Loucy (cell line): ENCODE results near the gene OVCH1.

Source experiments
- H2AFZ ChIP-seq: fragments of 200-600 bp; sonication (generic); 2 replicates; pipeline ENCODE4 v1.6.0; 2016; ENCODE audit warnings: antibody characterized with exemption, mild to moderate bottlenecking, low read length, moderate library complexity
- H3F3A ChIP-seq: fragments of 200-600 bp; 2 replicates; pipeline ENCODE4 v1.6.0; 2016; ENCODE audit warnings: antibody characterized with exemption, low read depth, mild to moderate bottlenecking
- H3K27me3 ChIP-seq: fragments of 200-600 bp; sonication (generic); 2 replicates; pipeline ENCODE4 v1.6.1; 2014; ENCODE audit warnings: low read length, mild to moderate bottlenecking; ENCODE audit not compliant: insufficient read depth, poor library complexity, severe bottlenecking
- H3K36me3 ChIP-seq: fragments of 200-600 bp; sonication (generic); 2 replicates; pipeline ENCODE4 v1.6.1; 2016; ENCODE audit warnings: low read length; ENCODE audit not compliant: insufficient read depth
- H3K4me1 ChIP-seq: fragments of 200-600 bp; sonication (generic); 2 replicates; pipeline ENCODE4 v1.5.1; 2014; ENCODE audit warnings: low read length, mild to moderate bottlenecking; ENCODE audit not compliant: insufficient read depth, poor library complexity, severe bottlenecking
- H3K4me2 ChIP-seq: fragments of 200-600 bp; sonication (generic); 2 replicates; pipeline ENCODE4 v1.6.0; 2014; ENCODE audit warnings: antibody characterized with exemption, low read length, low read depth, mild to moderate bottlenecking; ENCODE audit not compliant: poor library complexity, severe bottlenecking
- H3K4me3 ChIP-seq: fragments of 200-600 bp; sonication (generic); 2 replicates; pipeline ENCODE4 v1.5.1; 2014; ENCODE audit warnings: low read length, mild to moderate bottlenecking, mixed read lengths; ENCODE audit not compliant: poor library complexity, severe bottlenecking
- H3K79me2 ChIP-seq: fragments of 200-600 bp; sonication (generic); 2 replicates; pipeline ENCODE4 v1.6.1; 2014; ENCODE audit warnings: low read length; ENCODE audit not compliant: insufficient read depth
- H3K9ac ChIP-seq: fragments of 200-600 bp; sonication (generic); 2 replicates; pipeline ENCODE4 v1.6.0; 2014; ENCODE audit warnings: mild to moderate bottlenecking, low read depth, low read length, moderate library complexity; ENCODE audit not compliant: poor library complexity, severe bottlenecking
- H3K9me2 ChIP-seq: fragments of 200-600 bp; sonication (generic); replicated peaks from 2 replicates; pipeline ENCODE4 v1.6.1; 2016; ENCODE audit warnings: low read depth, low read length, mixed read lengths
- H3K9me3 ChIP-seq: fragments of 200-600 bp; sonication (generic); 2 replicates; pipeline ENCODE4 v1.6.1; 2014; ENCODE audit warnings: mild to moderate bottlenecking, antibody characterized with exemption, low read length, low read depth; ENCODE audit not compliant: insufficient read depth
- H4K20me1 ChIP-seq: fragments of 200-600 bp; sonication (generic); 2 replicates; pipeline ENCODE4 v1.6.0; 2014; ENCODE audit warnings: antibody characterized with exemption, low read length, mild to moderate bottlenecking; ENCODE audit not compliant: insufficient read depth, poor library complexity, severe bottlenecking
- CTCF ChIP-seq: fragments of 200-600 bp; sonication (generic); conservative IDR thresholded peaks from 2 replicates; pipeline ENCODE4 v1.5.1; 2014; ENCODE audit warnings: mild to moderate bottlenecking, antibody characterized with exemption, low read length
- EZH2phosphoT487 ChIP-seq: fragments of 200-600 bp; IDR thresholded peaks from 2 replicates; pipeline ENCODE4 v1.6.1; 2018; ENCODE audit warnings: antibody characterized with exemption, mild to moderate bottlenecking, moderate library complexity, borderline replicate concordance

Gene OVCH1

GRCh38 chr12:29545102-29545467 is 47.6 kb upstream of the OVCH1 start:
- Histone ChIP-seq H3K4me2 (no peak overlapping the region), H3K9ac (no peak overlapping the region), H3F3A (no peaks in the 10 kb centered on the region), H3K27me3 (no peaks in the 10 kb centered on the region), H3K79me2 (no peaks in the 10 kb centered on the region), H2AFZ (no peak overlapping the region), H3K36me3 (no peaks in the 10 kb centered on the region), H3K4me1 (no peaks in the 10 kb centered on the region), H3K4me3 (no peak overlapping the region), H4K20me1 (no peaks in the 10 kb centered on the region), H3K9me3 (no peaks in the 10 kb centered on the region), H3K9me2 (no peaks in the 10 kb centered on the region)
- TF ChIP-seq CTCF (no peak), EZH2phosphoT487 (no peak)

GRCh38 chr12:29544428-29545101 is 47.1 kb upstream of the OVCH1 start:
- Histone ChIP-seq H2AFZ (no peak overlapping the region), H3K79me2 (no peaks in the 10 kb centered on the region), H3K27me3 (no peaks in the 10 kb centered on the region), H3K4me3 (no peak overlapping the region), H3K4me2 (no peak overlapping the region), H3K9me3 (no peaks in the 10 kb centered on the region), H3F3A (no peaks in the 10 kb centered on the region), H3K36me3 (no peaks in the 10 kb centered on the region), H3K9ac (no peak overlapping the region), H3K4me1 (no peaks in the 10 kb centered on the region), H3K9me2 (no peaks in the 10 kb centered on the region), H4K20me1 (no peaks in the 10 kb centered on the region)
- TF ChIP-seq EZH2phosphoT487 = no peak
- TF ChIP-seq CTCF = no peak; the same call in 1 of the 2 replicates

GRCh38 chr12:29543036-29543435 is 45.5 kb upstream of the OVCH1 start:
- Histone ChIP-seq H3K79me2 (no peaks in the 10 kb centered on the region), H3K4me1 (no peaks in the 10 kb centered on the region), H3K9me2 (no peaks in the 10 kb centered on the region), H4K20me1 (no peaks in the 10 kb centered on the region), H2AFZ (no peak overlapping the region), H3K4me3 (no peak overlapping the region), H3F3A (no peaks in the 10 kb centered on the region), H3K27me3 (no peaks in the 10 kb centered on the region), H3K36me3 (no peaks in the 10 kb centered on the region), H3K4me2 (no peak overlapping the region), H3K9me3 (no peaks in the 10 kb centered on the region), H3K9ac (no peak overlapping the region)
- TF ChIP-seq EZH2phosphoT487 = no peak
- no peak for TF ChIP-seq CTCF
